Measurements from ENCODE around the gene ZKSCAN1.

- no peak for TF ChIP-seq CTCF (conservative IDR thresholded peaks at IDR 0.05; ENCODE audit: low read depth in 2 of 2)
- no peak for TF ChIP-seq EZH2phosphoT487 (IDR thresholded peaks at IDR 0.05; ENCODE audit: unreplicated experiment)
- peak; percentile 94 for TF ChIP-seq CREB1 (CRISPR knock-in tag; IDR thresholded peaks at IDR 0.05; ENCODE audit: low read depth)
- no peak for TF ChIP-seq EZH2 (IDR thresholded peaks at IDR 0.05; ENCODE audit: low read depth, unreplicated experiment)
- TF ChIP-seq REST (IDR thresholded peaks at IDR 0.05; ENCODE audit: unreplicated experiment) = no peak
- TF ChIP-seq STAT1 (IDR thresholded peaks at IDR 0.05; ENCODE audit: unreplicated experiment) = no peak
- TF ChIP-seq POLR2AphosphoS5 (IDR thresholded peaks at IDR 0.05; ENCODE audit: low read depth) = peak; percentile 95
- TF ChIP-seq ZNF462 (CRISPR knock-in tag; IDR thresholded peaks at IDR 0.05) = no peak
- TF ChIP-seq JUNB (IDR thresholded peaks at IDR 0.05; ENCODE audit: unreplicated experiment) = no peak
- TF ChIP-seq NANOG (IDR thresholded peaks at IDR 0.05; ENCODE audit: borderline replicate concordance) = no peak
- TF ChIP-seq ZNF114 (CRISPR knock-in tag; IDR thresholded peaks at IDR 0.05) = no peak
- TF ChIP-seq ZNF331 (CRISPR knock-in tag; IDR thresholded peaks at IDR 0.05; ENCODE audit: low read depth) = no peak
These were observed at the start of gene ZKSCAN1 for GRCh38 chr7:100015232-100016214.

Measured in GM23338 (cell line).